ENCODE measurements around the gene BLOC1S4.
"Not testable (repeated sequence)": the region's sequence is repeated elsewhere in the genome, so short reads cannot be mapped to it uniquely, and the experiment has no call there.

- TF ChIP-seq EZH2 (IDR thresholded peaks at IDR 0.05; ENCODE audit: insufficient read depth, poor library complexity, severe bottlenecking); EZH2phosphoT487 (IDR thresholded peaks at IDR 0.05; ENCODE audit: insufficient read depth, low read depth): not testable (repeated sequence)
These were observed 42.7 kb upstream of the BLOC1S4 start for GRCh38 chr4:6673191-6673659.

All from GM23248 (cell line).